Measurements from ENCODE around the gene KIRREL2. TPM values are rescaled to one million over a fixed set of nuclear protein-coding genes. Genes with fewer than 3 reads are reported as not detected.
"Not testable (repeated sequence)": the region's sequence is repeated elsewhere in the genome, so short reads cannot be mapped to it uniquely, and the experiment has no call there.

Gene KIRREL2
- total RNA-seq, 1 donor from 2014 or later: 1.7 TPM

DNA sequence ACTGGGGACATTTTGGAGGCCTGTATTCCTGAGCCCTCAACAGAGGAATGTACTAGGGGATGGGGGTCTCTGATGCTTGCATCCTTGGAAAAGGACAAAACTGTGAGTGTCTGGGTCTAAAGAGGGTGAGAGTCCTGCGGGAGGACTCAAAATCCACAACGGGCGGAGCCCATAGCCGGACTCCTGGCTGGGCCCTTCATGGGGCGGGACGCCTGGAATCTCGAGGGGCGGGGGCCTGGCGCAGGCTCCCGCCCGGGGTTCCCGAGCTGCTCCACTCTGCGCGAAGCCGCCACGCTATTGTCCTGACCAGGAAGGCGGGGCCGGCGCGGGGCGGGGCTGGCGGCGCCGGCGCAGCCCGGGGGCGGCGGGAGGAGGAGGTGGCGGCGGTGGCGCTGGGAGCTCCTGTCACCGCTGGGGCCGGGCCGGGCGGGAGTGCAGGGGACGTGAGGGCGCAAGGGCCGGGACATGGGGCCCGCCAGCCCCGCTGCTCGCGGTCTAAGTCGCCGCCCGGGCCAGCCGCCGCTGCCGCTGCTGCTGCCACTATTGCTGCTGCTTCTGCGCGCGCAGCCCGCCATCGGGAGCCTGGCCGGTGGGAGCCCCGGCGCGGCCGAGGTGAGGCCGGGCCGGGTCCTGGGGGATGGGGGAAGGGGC is 11.6 kb downstream of the KIRREL2 start, which contains the start of gene APLP1:
Gene APLP1 (plus strand): TSS at position 403 of the 651 bp plus-strand sequence. CDS start 63 bp downstream, at position 466.
- peaks cover 23% of the 10 kb centered on the region for H3K4me1 Mint-ChIP-seq (ENCODE audit: low read depth)
- no peaks in the 10 kb centered on the region for H3K9me3 Mint-ChIP-seq
- H3K4me3 Mint-ChIP-seq: peak within 1 kb of the TSS; percentile 62
- intact Hi-C loops (cut with micrococcal nuclease): loop anchor here (1.0 to 2.0 kb wide), 2 partner anchors 12 to 127 kb away; partner anchors contain the start of gene KIRREL2
- no peak within 1 kb of the TSS for H3K27ac Mint-ChIP-seq
- H3K27me3 Mint-ChIP-seq (ENCODE audit: insufficient read depth): peaks cover 29% of the 10 kb centered on the region
- H3K36me3 Mint-ChIP-seq (ENCODE audit: low read depth): peaks cover 2% of the 10 kb centered on the region
- peak; percentile 73 for DNase-seq (ENCODE audit: low spot score)

DNA sequence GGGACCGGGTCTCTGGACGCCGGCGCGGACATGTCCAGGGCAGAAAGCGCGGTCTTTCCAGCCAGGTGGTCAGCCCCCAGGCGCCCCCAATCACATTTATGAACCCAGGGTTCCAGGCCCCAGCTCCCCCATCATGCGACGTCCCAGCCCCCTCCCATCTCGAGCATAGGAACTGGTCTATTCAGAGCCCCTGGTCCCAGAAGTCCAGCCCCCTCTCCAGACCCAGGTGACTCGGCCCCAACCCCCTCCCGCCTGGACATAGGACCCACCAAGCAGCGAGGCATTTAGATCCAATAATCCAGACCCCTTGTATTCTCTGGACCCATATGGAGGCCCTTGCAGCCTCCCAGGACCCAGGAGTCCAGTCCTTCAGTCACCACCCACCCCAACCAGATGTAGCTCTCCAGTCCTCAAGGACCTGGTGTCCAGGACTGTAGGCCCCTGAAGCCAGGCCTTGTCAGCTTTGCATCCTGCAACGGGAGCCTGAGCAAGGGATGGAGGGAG is 12.2 kb downstream of the KIRREL2 start:
- peaks cover 29% of the 10 kb centered on the region for H3K27me3 Mint-ChIP-seq (ENCODE audit: insufficient read depth)
- H3K4me1 Mint-ChIP-seq (ENCODE audit: low read depth): peaks cover 23% of the 10 kb centered on the region
- no peak overlapping the region for H3K27ac Mint-ChIP-seq
- intact Hi-C loops (cut with micrococcal nuclease): loop anchor here (1.0 to 2.0 kb wide), 5 partner anchors 10 to 128 kb away; partner anchors contain the start of genes ARHGAP33 and KIRREL2
- peaks cover 2% of the 10 kb centered on the region for H3K36me3 Mint-ChIP-seq (ENCODE audit: low read depth)
- DNase-seq (ENCODE audit: low spot score): no peak
- no peaks in the 10 kb centered on the region for H3K9me3 Mint-ChIP-seq
- peak overlapping the region; percentile 62 for H3K4me3 Mint-ChIP-seq

DNA sequence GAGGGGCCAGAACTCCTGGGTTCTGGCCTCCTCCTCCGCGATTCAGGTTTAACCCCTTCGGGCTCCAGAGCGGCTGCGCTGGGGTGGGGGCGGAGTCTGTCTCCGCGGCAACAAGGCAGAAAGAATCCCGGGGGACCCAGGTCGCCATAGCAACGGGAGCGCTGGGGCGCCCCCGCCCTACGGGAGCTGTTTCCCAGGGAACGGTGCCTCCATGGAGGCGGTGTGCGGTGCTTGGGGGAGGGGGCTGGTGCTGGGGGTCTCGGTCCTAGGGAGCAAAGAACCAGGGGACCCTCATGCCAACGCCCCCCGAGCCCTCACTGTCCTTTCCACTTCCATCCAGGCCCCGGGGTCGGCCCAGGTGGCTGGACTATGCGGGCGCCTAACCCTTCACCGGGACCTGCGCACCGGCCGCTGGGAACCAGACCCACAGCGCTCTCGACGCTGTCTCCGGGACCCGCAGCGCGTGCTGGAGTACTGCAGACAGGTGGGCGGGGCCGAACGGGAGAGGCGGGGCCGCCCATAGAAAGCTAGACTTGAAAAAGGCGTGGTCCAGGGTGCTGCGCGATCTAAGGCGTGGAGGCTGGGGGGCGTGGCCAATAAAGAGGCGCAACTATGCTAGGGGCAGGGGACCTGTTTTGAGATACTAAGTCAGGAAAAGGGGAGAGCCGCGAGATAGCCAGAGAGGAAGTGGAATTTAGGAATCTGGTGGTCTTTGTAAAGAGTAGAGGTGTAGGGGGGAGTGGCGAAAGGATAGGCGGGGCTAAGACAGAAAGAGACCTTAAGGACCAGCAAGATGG is 12.8 kb downstream of the KIRREL2 start:
- H3K27ac Mint-ChIP-seq: peak overlapping the region; percentile 42
- H3K4me3 Mint-ChIP-seq: peak overlapping the region; percentile 81
- DNase-seq (ENCODE audit: low spot score): peak; percentile 85
- peaks cover 2% of the 10 kb centered on the region for H3K36me3 Mint-ChIP-seq (ENCODE audit: low read depth)
- H3K27me3 Mint-ChIP-seq (ENCODE audit: insufficient read depth): peaks cover 26% of the 10 kb centered on the region
- no peaks in the 10 kb centered on the region for H3K9me3 Mint-ChIP-seq
- peaks cover 23% of the 10 kb centered on the region for H3K4me1 Mint-ChIP-seq (ENCODE audit: low read depth)
- intact Hi-C loops (cut with micrococcal nuclease): loop anchor here (1.0 to 2.0 kb wide), 5 partner anchors 10 to 129 kb away; partner anchors contain the start of gene ARHGAP33

DNA sequence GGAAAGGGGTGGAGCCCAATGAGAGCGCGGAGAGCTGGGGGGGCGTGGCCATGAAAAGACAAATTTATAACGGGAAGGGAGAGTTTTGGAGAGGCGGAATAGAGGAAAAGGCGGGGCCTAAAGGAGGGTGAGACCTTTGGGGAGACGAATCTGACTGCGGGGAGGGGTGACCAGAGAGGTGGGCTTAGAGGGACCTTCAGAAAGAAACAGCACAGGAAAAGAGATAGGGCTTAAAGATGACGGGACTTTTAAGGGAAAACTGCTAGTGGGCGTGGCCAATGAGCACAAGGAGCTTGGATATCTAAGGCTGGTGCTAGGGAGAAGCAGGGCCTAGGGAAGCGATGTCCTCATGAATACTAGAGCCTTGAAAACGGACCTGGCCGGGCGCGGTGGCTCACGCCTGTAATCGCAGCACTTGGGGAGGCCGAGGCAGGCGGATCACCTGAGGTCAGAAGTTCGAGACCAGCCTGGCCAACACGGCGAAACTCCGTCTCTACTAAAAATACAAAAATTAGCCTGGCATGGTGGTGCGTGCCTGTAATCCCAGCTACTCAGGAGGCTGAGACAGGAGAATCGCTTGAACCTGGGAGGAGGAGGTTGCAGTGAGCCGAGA is 13.5 kb downstream of the KIRREL2 start:
- H3K36me3 Mint-ChIP-seq (ENCODE audit: low read depth); H3K9me3 Mint-ChIP-seq: not testable (repeated sequence)
- Mint-ChIP-seq H3K27me3 (ENCODE audit: insufficient read depth) (peaks cover 23% of the 10 kb centered on the region), H3K4me1 (ENCODE audit: low read depth) (peaks cover 23% of the 10 kb centered on the region), H3K4me3 (peak overlapping the region; percentile 81), H3K27ac (peak overlapping the region; percentile 42)
- intact Hi-C loops (cut with micrococcal nuclease): loop anchor here (1.0 kb wide), 1 partner anchor 61 kb away; no protein-coding TSS in a partner anchor
- DNase-seq (ENCODE audit: low spot score): peak; percentile 66

DNA sequence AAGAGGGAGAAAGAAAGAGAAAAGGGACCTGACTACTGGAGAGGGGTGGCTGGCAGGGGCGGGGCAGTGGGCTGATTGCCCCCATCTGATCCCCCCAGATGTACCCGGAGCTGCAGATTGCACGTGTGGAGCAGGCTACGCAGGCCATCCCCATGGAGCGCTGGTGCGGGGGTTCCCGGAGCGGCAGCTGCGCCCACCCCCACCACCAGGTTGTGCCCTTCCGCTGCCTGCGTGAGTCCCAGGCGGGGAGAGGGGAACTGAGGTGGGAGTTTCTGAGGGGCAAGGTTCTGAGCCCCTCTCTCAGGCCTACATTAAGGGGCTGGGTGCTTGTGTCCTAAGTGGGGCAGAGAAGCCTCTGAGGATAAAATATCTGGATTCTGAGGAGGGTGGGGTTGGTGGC is 14.1 kb downstream of the KIRREL2 start:
- no peak overlapping the region for H3K4me3 Mint-ChIP-seq
- H3K27me3 Mint-ChIP-seq (ENCODE audit: insufficient read depth): peaks cover 23% of the 10 kb centered on the region
- no peak for DNase-seq (ENCODE audit: low spot score)
- H3K9me3 Mint-ChIP-seq: no peaks in the 10 kb centered on the region
- peaks cover 23% of the 10 kb centered on the region for H3K4me1 Mint-ChIP-seq (ENCODE audit: low read depth)
- H3K36me3 Mint-ChIP-seq (ENCODE audit: low read depth): peaks cover 2% of the 10 kb centered on the region
- H3K27ac Mint-ChIP-seq: no peak overlapping the region
- intact Hi-C loops (cut with micrococcal nuclease): loop anchor here (1.0 kb wide), 1 partner anchor 61 kb away; no protein-coding TSS in a partner anchor

DNA sequence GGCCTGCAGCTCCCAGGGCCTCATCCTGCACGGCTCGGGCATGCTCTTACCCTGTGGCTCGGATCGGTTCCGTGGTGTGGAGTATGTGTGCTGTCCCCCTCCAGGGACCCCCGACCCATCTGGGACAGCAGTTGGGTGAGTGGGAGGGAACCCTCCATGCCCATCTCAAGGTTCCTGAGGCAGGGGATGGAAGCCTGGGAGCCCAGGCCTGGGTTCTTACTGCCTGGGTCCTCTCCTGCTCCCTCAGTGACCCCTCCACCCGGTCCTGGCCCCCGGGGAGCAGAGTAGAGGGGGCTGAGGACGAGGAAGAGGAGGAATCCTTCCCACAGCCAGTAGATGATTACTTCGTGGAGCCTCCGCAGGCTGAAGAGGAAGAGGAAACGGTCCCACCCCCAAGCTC is 14.9 kb downstream of the KIRREL2 start:
- Mint-ChIP-seq H3K4me1 (ENCODE audit: low read depth) (peaks cover 23% of the 10 kb centered on the region), H3K36me3 (ENCODE audit: low read depth) (peaks cover 2% of the 10 kb centered on the region), H3K27me3 (ENCODE audit: insufficient read depth) (peaks cover 22% of the 10 kb centered on the region), H3K9me3 (no peaks in the 10 kb centered on the region), H3K27ac (no peak overlapping the region), H3K4me3 (no peak overlapping the region)
- DNase-seq (ENCODE audit: low spot score): no peak
- intact Hi-C loops (cut with micrococcal nuclease): no loop called here

DNA sequence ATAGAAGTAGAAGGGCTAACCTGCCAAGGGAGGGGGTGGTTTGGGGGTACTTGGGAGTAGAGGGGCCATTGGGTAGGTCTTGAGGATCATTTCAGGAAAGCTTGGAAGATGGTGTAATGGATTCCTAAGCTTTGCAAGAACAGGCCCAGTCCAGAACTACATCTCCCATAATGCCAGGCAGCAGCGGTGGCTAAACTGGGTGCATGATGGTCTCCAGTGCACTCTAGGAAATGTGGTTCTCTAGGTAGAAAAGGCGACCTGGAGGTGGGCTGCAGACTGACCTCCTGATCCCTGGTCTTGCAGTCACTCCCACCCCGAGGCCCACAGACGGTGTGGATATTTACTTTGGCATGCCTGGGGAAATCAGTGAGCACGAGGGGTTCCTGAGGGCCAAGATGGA is 15.5 kb downstream of the KIRREL2 start:
- no peaks in the 10 kb centered on the region for H3K9me3 Mint-ChIP-seq
- no peak for DNase-seq (ENCODE audit: low spot score)
- intact Hi-C loops (cut with micrococcal nuclease): no loop called here
- H3K27me3 Mint-ChIP-seq (ENCODE audit: insufficient read depth): peaks cover 18% of the 10 kb centered on the region
- H3K27ac Mint-ChIP-seq: no peak overlapping the region
- peaks cover 23% of the 10 kb centered on the region for H3K4me1 Mint-ChIP-seq (ENCODE audit: low read depth)
- H3K4me3 Mint-ChIP-seq: no peak overlapping the region
- H3K36me3 Mint-ChIP-seq (ENCODE audit: low read depth): peaks cover 2% of the 10 kb centered on the region

DNA sequence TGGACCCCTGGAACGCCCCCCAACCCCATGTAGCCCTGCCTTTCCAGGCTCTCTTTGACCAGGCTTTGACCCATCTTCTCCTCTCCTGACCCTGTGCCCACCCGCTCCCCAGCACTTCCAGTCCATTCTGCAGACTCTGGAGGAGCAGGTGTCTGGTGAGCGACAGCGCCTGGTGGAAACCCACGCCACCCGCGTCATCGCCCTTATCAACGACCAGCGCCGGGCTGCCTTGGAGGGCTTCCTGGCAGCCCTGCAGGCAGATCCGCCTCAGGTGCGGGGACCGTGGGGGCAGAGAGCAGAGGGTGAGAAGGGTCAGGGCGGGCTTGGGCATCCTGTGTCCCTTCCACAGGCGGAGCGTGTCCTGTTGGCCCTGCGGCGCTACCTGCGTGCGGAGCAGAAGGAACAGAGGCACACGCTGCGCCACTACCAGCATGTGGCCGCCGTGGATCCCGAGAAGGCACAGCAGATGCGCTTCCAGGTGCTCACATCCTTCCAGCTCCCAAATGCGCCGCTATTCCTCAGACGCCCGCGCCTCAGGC is 17.8 kb downstream of the KIRREL2 start:
- DNase-seq (ENCODE audit: low spot score): no peak
- intact Hi-C loops (cut with micrococcal nuclease): no loop called here
- Mint-ChIP-seq H3K27me3 (ENCODE audit: insufficient read depth) (peaks cover 7% of the 10 kb centered on the region), H3K4me1 (ENCODE audit: low read depth) (peaks cover 9% of the 10 kb centered on the region), H3K36me3 (ENCODE audit: low read depth) (no peaks in the 10 kb centered on the region), H3K9me3 (no peaks in the 10 kb centered on the region), H3K27ac (no peak overlapping the region), H3K4me3 (no peak overlapping the region)

GRCh38 chr19:35879068-35879467 is 22.4 kb downstream of the KIRREL2 start:
- H3K36me3 Mint-ChIP-seq (ENCODE audit: low read depth): no peaks in the 10 kb centered on the region
- H3K4me1 Mint-ChIP-seq (ENCODE audit: low read depth): peaks cover 15% of the 10 kb centered on the region
- intact Hi-C loops (cut with micrococcal nuclease): loop anchor here (1.0 kb wide), 5 partner anchors 10 to 162 kb away; partner anchors contain the start of genes ARHGAP33 and LRFN3
- DNase-seq (ENCODE audit: low spot score): no peak
- H3K27me3 Mint-ChIP-seq (ENCODE audit: insufficient read depth): peaks cover 12% of the 10 kb centered on the region
- no peak overlapping the region for H3K4me3 Mint-ChIP-seq
- H3K9me3 Mint-ChIP-seq: no peaks in the 10 kb centered on the region
- no peak overlapping the region for H3K27ac Mint-ChIP-seq

- intact Hi-C loops (cut with micrococcal nuclease): loop anchor here (1.0 to 5.0 kb wide), 7 partner anchors 11 to 188 kb away; partner anchors contain the start of genes ARHGAP33 and LRFN3
- Mint-ChIP-seq H3K36me3 (ENCODE audit: low read depth) (no peaks in the 10 kb centered on the region), H3K27me3 (ENCODE audit: insufficient read depth) (peaks cover 12% of the 10 kb centered on the region), H3K9me3 (no peaks in the 10 kb centered on the region), H3K4me1 (ENCODE audit: low read depth) (peaks cover 15% of the 10 kb centered on the region), H3K4me3 (no peak overlapping the region), H3K27ac (peak overlapping the region; percentile 23)
- peak; percentile 80 for DNase-seq (ENCODE audit: low spot score)
These were observed 23.1 kb downstream of the KIRREL2 start for GRCh38 chr19:35879770-35880317.

DNA sequence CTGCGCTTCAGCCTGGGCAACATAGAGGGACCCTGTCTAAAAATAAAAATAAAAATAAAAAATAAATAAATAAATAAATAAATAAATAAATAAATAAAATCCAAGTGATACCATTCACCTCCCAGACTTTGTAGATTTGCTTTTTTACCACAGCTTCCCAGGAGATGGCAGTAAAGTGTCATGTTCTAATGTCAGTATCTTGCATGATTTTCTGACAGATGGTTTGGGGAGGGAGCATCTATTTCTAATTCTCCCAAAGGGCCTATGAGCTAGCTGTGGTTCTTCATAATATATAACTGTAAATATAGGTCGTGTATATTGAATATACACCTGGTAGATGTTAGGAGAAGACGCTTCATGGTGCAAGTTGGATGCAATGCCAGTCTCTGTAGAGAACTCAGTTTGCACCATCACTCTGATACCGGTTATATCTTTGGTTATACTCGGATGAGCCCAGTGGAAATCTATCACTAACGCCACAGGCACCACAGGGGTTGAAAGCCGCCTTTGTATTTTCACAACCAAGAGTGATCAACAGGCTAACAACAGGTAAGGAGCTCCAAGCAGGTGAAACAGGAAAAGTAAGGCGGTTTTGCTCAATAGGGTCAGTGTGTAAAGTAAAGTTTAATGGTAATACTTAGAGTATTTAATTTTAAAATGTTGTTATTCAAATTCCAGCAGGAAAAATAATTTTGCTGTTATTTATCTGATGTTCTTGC is 25.6 kb downstream of the KIRREL2 start:
- Mint-ChIP-seq H3K36me3 (ENCODE audit: low read depth) (peaks cover 11% of the 10 kb centered on the region), H3K27me3 (ENCODE audit: insufficient read depth) (peaks cover 12% of the 10 kb centered on the region), H3K4me1 (ENCODE audit: low read depth) (peaks cover 15% of the 10 kb centered on the region), H3K9me3 (no peaks in the 10 kb centered on the region), H3K27ac (no peak overlapping the region), H3K4me3 (no peak overlapping the region)
- intact Hi-C loops (cut with micrococcal nuclease): loop anchor here (1.0 to 5.0 kb wide), 3 partner anchors 18 to 190 kb away; partner anchors contain the start of gene NFKBID
- DNase-seq (ENCODE audit: low spot score): peak; percentile 46
